Endothelial cell of umbilical vein (primary cell): Measurements from ENCODE around the gene C21orf58. TPM values are rescaled to one million over a fixed set of nuclear protein-coding genes. Genes with fewer than 3 reads are reported as not detected.

ENCODE experiments used
- BruUV-seq: library from RNA; stranded (reverse); fragments of 400-500 nt; replicated peaks from 2 replicates; lab custom pipeline; 2021; lab: Mats Ljungman, UMichigan
- CTCF ChIA-PET: fragments of 300-600, 350-600 bp; sonication (Branson Sonifier 250); formaldehyde crosslinking; loops from one replicate; lab custom pipeline; 2021; ENCODE audit warnings: antibody characterized with exemption, inconsistent platforms; lab: Charles Lee
- POLR2A ChIA-PET: fragments of 300-600, 350-600 bp; sonication (Branson Sonifier 250); formaldehyde crosslinking; loops from one replicate; lab custom pipeline; 2021; ENCODE audit warnings: antibody characterized with exemption, inconsistent platforms; lab: Charles Lee
- DNase-seq: peaks from one replicate; pipeline ENCODE4 v3.0.0-alpha.2; 2011; ENCODE audit warnings: low read depth, low spot score
- FAIRE-seq: peaks from 2 replicates; lab custom pipeline; 2011; peaks lifted over from hg19 to GRCh38; lab: Jason Lieb, UNC
- H2AFZ ChIP-seq: 2 replicates; pipeline ENCODE4 v1.6.0; 2012; ENCODE audit warnings: low read depth, low read length, control low read depth, inconsistent platforms
- H3K27ac ChIP-seq: 2 replicates; pipeline ENCODE4 v1.5.1; 2011; ENCODE audit warnings: low read depth, mild to moderate bottlenecking, control low read depth, low read length, moderate library complexity; ENCODE audit not compliant: insufficient read depth
- H3K27me3 ChIP-seq, 2 experiments: 2 replicates each; pipeline versions ENCODE4 v1.6.0 to v1.6.1; 2011; ENCODE audit warnings: low read length in 2 of 2, mixed read lengths in 1 of 2; ENCODE audit not compliant: control insufficient read depth in 2 of 2, insufficient read depth in 2 of 2
- H3K36me3 ChIP-seq, 2 experiments: 2 replicates in 1 of 2; 3 replicates in 1 of 2; pipeline ENCODE4 v1.5.1; 2011; ENCODE audit warnings: low read length in 2 of 2, mild to moderate bottlenecking in 1 of 2, moderate library complexity in 1 of 2; ENCODE audit not compliant: control insufficient read depth in 2 of 2, insufficient read depth in 2 of 2; ENCODE audit errors: extremely low read depth in 1 of 2
- H3K4me1 ChIP-seq: 3 replicates; pipeline ENCODE4 v1.5.1; 2011; ENCODE audit warnings: mild to moderate bottlenecking, low read length; ENCODE audit not compliant: control insufficient read depth, insufficient read depth; ENCODE audit errors: extremely low read depth
- H3K4me2 ChIP-seq: 2 replicates; pipeline ENCODE4 v1.6.1; 2011; ENCODE audit warnings: low read length, control low read depth, mixed read lengths; ENCODE audit not compliant: insufficient read depth
- H3K4me3 ChIP-seq, 3 experiments: fragments of 200-600 bp in 1 of 3; sonication (generic), shearing (Covaris generic) in 1 of 3; replicated peaks in 1 of 3; 2 replicates each; pipeline ENCODE4 v1.5.1; 2011 to 2016; ENCODE audit warnings: control low read depth in 3 of 3, low read length in 3 of 3, mild to moderate bottlenecking in 2 of 3, inconsistent platforms in 1 of 3, low read depth in 1 of 3, moderate library complexity in 1 of 3; ENCODE audit not compliant: insufficient read depth in 1 of 3
- H3K79me2 ChIP-seq: 2 replicates; pipeline ENCODE4 v1.6.0; 2012; ENCODE audit warnings: low read length, inconsistent platforms; ENCODE audit not compliant: control insufficient read depth, insufficient read depth
- H3K9ac ChIP-seq: replicated peaks from 2 replicates; pipeline ENCODE3; 2011; ENCODE audit warnings: low read length, control low read depth; ENCODE audit not compliant: insufficient read depth; ENCODE audit errors: extremely low read depth
- H3K9me1 ChIP-seq: replicated peaks from 3 replicates; pipeline ENCODE4 v1.6.0; 2011; ENCODE audit warnings: mild to moderate bottlenecking, low read length; ENCODE audit not compliant: control insufficient read depth, insufficient read depth; ENCODE audit errors: extremely low read depth
- H3K9me3 ChIP-seq: replicated peaks from 2 replicates; pipeline ENCODE4 v1.5.1; 2012; ENCODE audit warnings: low read length, inconsistent platforms; ENCODE audit not compliant: control insufficient read depth, insufficient read depth
- H4K20me1 ChIP-seq: replicated peaks from 2 replicates; pipeline ENCODE3; 2011; ENCODE audit warnings: mild to moderate bottlenecking, low read length; ENCODE audit not compliant: control insufficient read depth, insufficient read depth; ENCODE audit errors: extremely low read depth
- EZH2 ChIP-seq: IDR thresholded peaks from 2 replicates; pipeline ENCODE4 v1.6.1; 2012; ENCODE audit warnings: borderline replicate concordance, low read depth, mild to moderate bottlenecking, moderate library complexity, low read length, inconsistent platforms; ENCODE audit not compliant: severe bottlenecking
- FOS ChIP-seq: IDR thresholded peaks from 2 replicates; pipeline ENCODE4 v1.6.1; 2011; ENCODE audit warnings: mild to moderate bottlenecking, low read length, moderate library complexity, borderline replicate concordance; ENCODE audit not compliant: insufficient read depth
- GATA2 ChIP-seq: IDR thresholded peaks from 2 replicates; pipeline ENCODE4 v1.7.0; 2011; ENCODE audit warnings: low read depth, mild to moderate bottlenecking, moderate library complexity, mixed read lengths, low read length; ENCODE audit not compliant: insufficient read length, insufficient read depth
- JUN ChIP-seq: IDR thresholded peaks from 2 replicates; pipeline ENCODE4 v1.6.1; 2011; ENCODE audit warnings: borderline replicate concordance, low read depth; ENCODE audit not compliant: insufficient read length, insufficient read depth
- MYC ChIP-seq: IDR thresholded peaks from one replicate; pipeline ENCODE4 v1.6.1; 2011; ENCODE audit warnings: mild to moderate bottlenecking, low read depth, low read length
- POLR2A ChIP-seq: IDR thresholded peaks from 2 replicates; pipeline ENCODE4 v1.6.1; 2012; ENCODE audit warnings: low read depth, mild to moderate bottlenecking, control low read depth, low read length
- POLR2AphosphoS5 ChIP-seq: IDR thresholded peaks from 2 replicates; pipeline ENCODE4 v1.6.1; 2012; ENCODE audit warnings: low read depth, mild to moderate bottlenecking, control low read depth, low read length, moderate library complexity; ENCODE audit not compliant: insufficient read depth
- dilution Hi-C: fragments of 300-500 bp; cut with MboI; formaldehyde crosslinking; loops from one replicate; pipeline ENCODE4 v1.15.0; 2019; ENCODE audit warnings: low sequenced_read_pairs; ENCODE audit not compliant: extremely low pct_ligation_motif_present
- intact Hi-C: fragments of 100-400 bp; cut with micrococcal nuclease; formaldehyde crosslinking; loops from one replicate; pipeline ENCODE4 v1.10.0; 2022
- polyA plus RNA-seq, 4 experiments: library from polyadenylated mRNA; depleted of rRNA in 3 of 4; stranded (reverse) in 3 of 4; unstranded in 1 of 4; fragments of >200 nt; gene quantifications; 2 replicates each; pipeline versions ENCODE4 v1.2.1 to v1.2.3, GENCODE V29; 2011 to 2012; ENCODE audit warnings: missing spikeins in 1 of 4
- total RNA-seq: library from RNA; stranded (reverse); gene quantifications from 2 replicates; pipeline ENCODE4 v1.2.3, GENCODE V29; 2021
- TF ChIP-seq, protein P1 (sequence below), 2 donors: IDR thresholded peaks; 1 replicate in 1 of 2; 2 replicates in 1 of 2; pipeline ENCODE4 v1.5.1; 2011; ENCODE audit warnings: low read length in 2 of 2, mild to moderate bottlenecking in 2 of 2, moderate library complexity in 2 of 2, control low read depth in 1 of 2, inconsistent platforms in 1 of 2, low read depth in 1 of 2; ENCODE audit not compliant: insufficient read depth in 1 of 2; ENCODE audit errors: extremely low read depth in 1 of 2
- TF ChIP-seq, protein P2 (sequence below): IDR thresholded peaks from 2 replicates; pipeline ENCODE4 v1.6.1; 2011; ENCODE audit not compliant: insufficient read depth, insufficient read length

The C21orf58 gene
- total and polyA plus RNA-seq, 2 donors (not counting 3 experiments of a cell fraction or from before 2014, with no cell fraction given): 6.0 to 24.3 TPM

DNA sequence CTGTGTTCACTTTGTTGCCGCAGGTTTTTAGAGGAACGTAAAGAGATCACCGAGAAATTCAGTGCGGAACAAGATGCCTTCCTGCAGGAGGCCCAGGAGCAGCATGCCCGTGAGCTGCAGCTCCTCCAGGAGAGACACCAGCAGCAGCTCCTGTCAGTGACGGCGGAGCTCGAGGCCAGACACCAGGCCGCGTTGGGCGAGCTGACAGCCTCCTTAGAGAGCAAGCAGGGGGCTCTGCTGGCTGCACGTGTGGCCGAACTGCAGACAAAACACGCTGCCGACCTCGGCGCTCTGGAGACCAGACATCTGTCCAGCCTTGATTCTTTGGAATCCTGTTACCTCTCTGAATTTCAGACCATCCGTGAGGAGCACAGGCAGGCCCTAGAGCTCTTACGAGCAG is 42.9 kb upstream of the C21orf58 start:
- Histone ChIP-seq H3K9me3 (no peaks in the 10 kb centered on the region), H3K4me2 (no peak overlapping the region), H3K27me3 (no peaks in the 10 kb centered on the region), H2AFZ (no peak overlapping the region), H3K9me1 (no peaks in the 10 kb centered on the region), H3K4me1 (no peaks in the 10 kb centered on the region), H3K79me2 (peaks cover 3% of the 10 kb centered on the region), H3K4me3 (no peak overlapping the region), H4K20me1 (no peaks in the 10 kb centered on the region), H3K36me3 (peaks cover 4 to 15% of the 10 kb centered on the region in 2 experiments), H3K27ac (no peak overlapping the region), H3K9ac (no peak overlapping the region)
- DNase-seq (no peak), FAIRE-seq (no peak)
- intact Hi-C loops (no loop called here), dilution Hi-C loops (no loop called here)
- no peak for TF ChIP-seq MYC
- ChIA-PET POLR2A (no interaction called here), CTCF (no interaction called here)
- TSS peak; percentile 63 for BruUV-seq

DNA sequence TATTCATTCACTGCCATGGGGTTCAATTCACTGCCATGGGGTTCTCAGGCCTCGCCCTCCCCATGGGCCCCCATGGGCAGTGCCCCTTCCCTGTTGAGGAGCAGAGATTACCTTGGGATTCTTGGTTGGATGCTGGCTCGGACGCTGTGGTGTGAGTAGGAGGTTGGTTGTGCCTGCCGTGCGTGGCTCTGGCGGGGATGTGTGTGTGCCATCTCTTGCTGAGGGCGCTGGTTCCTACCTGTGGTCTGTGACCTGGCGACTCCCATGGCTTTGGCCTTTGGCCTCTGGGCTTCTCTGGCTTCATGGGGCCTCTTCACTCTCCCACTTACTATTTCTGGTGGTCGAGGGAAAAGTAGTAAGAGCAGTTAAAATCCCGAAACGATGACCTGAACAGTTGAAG is 42.4 kb upstream of the C21orf58 start:
- Histone ChIP-seq H3K4me1 (no peaks in the 10 kb centered on the region), H3K9me1 (no peaks in the 10 kb centered on the region), H3K9ac (no peak overlapping the region), H3K79me2 (peaks cover 3% of the 10 kb centered on the region), H3K4me2 (no peak overlapping the region), H3K9me3 (no peaks in the 10 kb centered on the region), H3K36me3 (peaks cover 7 to 15% of the 10 kb centered on the region in 2 experiments), H3K27me3 (no peaks in the 10 kb centered on the region), H3K27ac (no peak overlapping the region), H2AFZ (no peak overlapping the region), H4K20me1 (no peaks in the 10 kb centered on the region), H3K4me3 (no peak overlapping the region)
- TF ChIP-seq POLR2A (no peak), POLR2AphosphoS5 (no peak), FOS (no peak), GATA2 (no peak), MYC (no peak), JUN (no peak), EZH2 (no peak)
- TF ChIP-seq, protein P1, sequence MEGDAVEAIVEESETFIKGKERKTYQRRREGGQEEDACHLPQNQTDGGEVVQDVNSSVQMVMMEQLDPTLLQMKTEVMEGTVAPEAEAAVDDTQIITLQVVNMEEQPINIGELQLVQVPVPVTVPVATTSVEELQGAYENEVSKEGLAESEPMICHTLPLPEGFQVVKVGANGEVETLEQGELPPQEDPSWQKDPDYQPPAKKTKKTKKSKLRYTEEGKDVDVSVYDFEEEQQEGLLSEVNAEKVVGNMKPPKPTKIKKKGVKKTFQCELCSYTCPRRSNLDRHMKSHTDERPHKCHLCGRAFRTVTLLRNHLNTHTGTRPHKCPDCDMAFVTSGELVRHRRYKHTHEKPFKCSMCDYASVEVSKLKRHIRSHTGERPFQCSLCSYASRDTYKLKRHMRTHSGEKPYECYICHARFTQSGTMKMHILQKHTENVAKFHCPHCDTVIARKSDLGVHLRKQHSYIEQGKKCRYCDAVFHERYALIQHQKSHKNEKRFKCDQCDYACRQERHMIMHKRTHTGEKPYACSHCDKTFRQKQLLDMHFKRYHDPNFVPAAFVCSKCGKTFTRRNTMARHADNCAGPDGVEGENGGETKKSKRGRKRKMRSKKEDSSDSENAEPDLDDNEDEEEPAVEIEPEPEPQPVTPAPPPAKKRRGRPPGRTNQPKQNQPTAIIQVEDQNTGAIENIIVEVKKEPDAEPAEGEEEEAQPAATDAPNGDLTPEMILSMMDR (IDR thresholded peaks at IDR 0.05; ENCODE audit: extremely low read depth in 1 of 2, insufficient read depth in 1 of 2, low read depth in 1 of 2, low read length in 2 of 2): no peak
- TF ChIP-seq, protein P2, sequence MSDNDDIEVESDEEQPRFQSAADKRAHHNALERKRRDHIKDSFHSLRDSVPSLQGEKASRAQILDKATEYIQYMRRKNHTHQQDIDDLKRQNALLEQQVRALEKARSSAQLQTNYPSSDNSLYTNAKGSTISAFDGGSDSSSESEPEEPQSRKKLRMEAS: no peak
- POLR2A ChIA-PET: no interaction called here
- no TSS peak for BruUV-seq
- dilution Hi-C loops: no loop called here
- DNase-seq: no peak
- intact Hi-C loops: no loop called here
- no peak for FAIRE-seq
- CTCF ChIA-PET: no interaction called here
